Measurements from ENCODE around the gene PTPRN2.

PTPRN2 gene

GRCh38 chr7:157874208-157874816 lies 713.3 kb downstream of the PTPRN2 start:
- in situ Hi-C loops (cut with HindIII; ENCODE audit: low sequenced_read_pairs) = loop anchor here (5.0 kb wide), 1 partner anchor 92 kb away; no protein-coding TSS in a partner anchor

GRCh38 chr7:157873664-157874063 lies 714.0 kb downstream of the PTPRN2 start:
- in situ Hi-C loops (cut with HindIII; ENCODE audit: low sequenced_read_pairs) = loop anchor here (5.0 kb wide), 1 partner anchor 91 kb away; no protein-coding TSS in a partner anchor

GRCh38 chr7:157873181-157873580 lies 714.4 kb downstream of the PTPRN2 start:
- in situ Hi-C loops (cut with HindIII; ENCODE audit: low sequenced_read_pairs) = loop anchor here (5.0 kb wide), 1 partner anchor 91 kb away; no protein-coding TSS in a partner anchor

GRCh38 chr7:157872447-157872846 lies 715.2 kb downstream of the PTPRN2 start:
- in situ Hi-C loops (cut with HindIII; ENCODE audit: low sequenced_read_pairs) = loop anchor here (5.0 kb wide), 1 partner anchor 90 kb away; no protein-coding TSS in a partner anchor

DNA sequence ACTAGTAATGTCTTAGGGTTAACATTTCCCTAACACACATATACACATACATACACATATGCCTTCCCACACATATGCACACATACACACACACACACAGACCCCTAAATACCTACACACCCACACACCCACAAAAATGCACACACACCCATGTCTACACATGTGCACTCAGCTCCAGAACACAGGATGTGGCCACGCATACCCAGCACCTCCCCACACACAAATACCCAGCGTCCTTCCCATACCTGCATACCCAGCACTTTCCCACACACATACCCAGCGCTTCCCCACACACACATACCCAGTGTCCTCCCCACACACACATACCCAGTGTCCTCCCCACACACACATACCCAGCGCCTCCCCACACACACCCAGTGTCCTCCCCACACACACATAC lies 715.9 kb downstream of the PTPRN2 start:
- in situ Hi-C loops (cut with HindIII; ENCODE audit: low sequenced_read_pairs) = loop anchor here (5.0 kb wide), 1 partner anchor 89 kb away; no protein-coding TSS in a partner anchor

- in situ Hi-C loops (cut with HindIII; ENCODE audit: low sequenced_read_pairs) = loop anchor here (5.0 kb wide), 1 partner anchor 88 kb away; no protein-coding TSS in a partner anchor
Measured at GRCh38 chr7:157870644-157871290, 716.9 kb downstream of the PTPRN2 start.

DNA sequence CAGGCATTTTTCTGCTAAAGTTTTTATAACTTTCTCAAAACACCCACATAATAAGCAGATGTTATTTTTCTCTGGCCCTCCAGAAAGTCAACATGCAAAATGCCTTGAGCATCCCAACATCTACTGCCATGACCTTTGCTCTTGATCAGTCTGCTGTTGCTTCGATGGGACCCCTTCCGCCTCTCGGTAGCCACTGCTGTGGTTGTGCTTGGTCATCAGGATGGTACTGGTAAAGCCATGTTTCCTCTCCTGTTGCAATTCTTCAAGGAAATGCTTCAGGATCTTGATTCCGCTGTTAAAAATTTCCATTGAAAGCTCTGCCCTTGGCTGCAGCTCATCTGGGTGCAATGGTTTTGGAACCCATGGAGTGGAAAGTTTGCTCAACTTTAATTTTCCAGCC lies 717.8 kb downstream of the PTPRN2 start:
- in situ Hi-C loops (cut with HindIII; ENCODE audit: low sequenced_read_pairs) = loop anchor here (5.0 kb wide), 1 partner anchor 87 kb away; no protein-coding TSS in a partner anchor

- in situ Hi-C loops (cut with HindIII; ENCODE audit: low sequenced_read_pairs) = no loop called here
Measured at GRCh38 chr7:157867685-157868305, 719.8 kb downstream of the PTPRN2 start.

DNA sequence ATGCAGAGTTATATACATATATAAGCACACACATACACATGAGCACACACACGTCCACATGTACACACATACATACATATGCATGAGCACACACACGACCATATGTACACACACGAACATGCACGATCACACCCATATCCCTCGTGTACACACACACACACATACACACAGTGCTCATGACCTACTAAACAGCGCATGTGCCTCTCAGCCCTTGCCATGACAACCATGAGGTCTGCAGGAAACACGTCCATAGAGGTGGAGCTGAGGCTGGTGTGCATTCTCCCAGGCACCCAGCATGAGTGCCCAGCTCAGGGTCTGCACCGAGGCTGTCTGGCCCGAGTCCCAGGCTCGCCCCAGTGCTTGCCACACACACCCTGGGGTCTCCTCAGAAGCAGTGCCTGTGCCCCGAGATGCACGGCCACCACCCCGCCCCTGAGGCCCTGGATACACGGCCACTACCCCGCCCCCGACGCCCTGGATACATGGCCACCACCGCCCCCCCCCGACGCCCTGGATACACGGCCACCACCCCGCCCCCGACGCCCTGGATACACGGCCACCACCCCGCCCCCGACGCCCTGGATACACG lies 721.2 kb downstream of the PTPRN2 start:
- in situ Hi-C loops (cut with HindIII; ENCODE audit: low sequenced_read_pairs) = no loop called here

DNA sequence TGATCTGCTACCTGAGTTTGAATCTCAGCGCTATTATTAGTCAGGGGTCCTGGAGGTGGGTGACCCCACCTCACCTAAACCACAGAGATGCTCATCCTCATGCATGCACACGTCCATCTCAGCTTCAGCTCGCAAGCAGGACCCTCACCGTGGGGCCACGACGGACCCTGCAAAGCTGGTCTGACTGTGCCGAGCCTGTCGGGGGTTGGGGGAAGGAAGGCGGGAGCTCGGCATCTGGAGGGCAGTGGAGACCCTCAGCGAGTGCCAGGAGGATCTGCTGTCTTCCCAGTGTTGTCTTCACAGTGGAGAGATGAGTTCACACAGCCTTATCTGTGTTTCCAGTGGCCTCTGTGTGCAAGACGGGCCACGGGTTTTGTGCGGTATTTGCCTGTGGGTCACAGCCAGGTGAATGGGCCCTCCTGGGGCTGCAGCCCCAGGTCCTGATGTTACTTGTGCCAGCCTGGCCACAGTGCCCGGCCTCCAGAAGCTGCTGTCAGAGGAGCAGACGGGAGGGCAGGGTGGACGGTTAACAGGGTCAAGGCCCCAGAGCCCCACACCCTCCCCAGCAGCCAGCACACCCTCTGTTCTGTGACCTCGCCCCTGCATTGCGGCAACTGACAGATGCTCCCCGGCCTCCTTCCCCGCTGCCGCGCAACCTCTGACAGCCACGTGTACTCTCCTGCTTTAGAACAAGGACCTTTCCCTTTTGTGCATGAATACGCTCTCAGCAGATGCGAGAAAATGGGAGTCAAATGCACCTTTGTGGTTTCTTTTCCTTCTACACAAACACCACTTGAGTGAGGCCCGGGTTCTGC lies 722.1 kb downstream of the PTPRN2 start:
- in situ Hi-C loops (cut with HindIII; ENCODE audit: low sequenced_read_pairs) = no loop called here

DNA sequence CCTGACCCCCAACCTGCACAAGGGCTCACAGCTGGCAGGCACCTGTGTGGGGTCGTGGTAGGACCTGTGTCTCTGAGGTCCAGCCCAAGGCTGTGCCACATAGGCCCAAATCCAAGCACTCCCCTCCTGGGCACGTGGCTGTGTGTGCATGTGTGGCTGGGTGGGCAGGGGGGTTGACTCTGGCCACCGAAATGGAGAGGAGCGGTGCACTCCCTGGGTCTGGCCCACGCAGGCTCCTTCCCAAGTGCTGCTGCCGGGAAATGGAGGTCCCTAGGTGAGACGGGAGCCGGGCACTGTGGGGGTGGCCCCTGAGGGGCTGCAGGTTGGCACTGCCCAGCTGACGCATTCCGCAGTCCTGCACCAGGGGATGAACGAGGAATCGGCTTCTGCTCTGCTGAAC lies 722.7 kb downstream of the PTPRN2 start:
- in situ Hi-C loops (cut with HindIII; ENCODE audit: low sequenced_read_pairs) = no loop called here

DNA sequence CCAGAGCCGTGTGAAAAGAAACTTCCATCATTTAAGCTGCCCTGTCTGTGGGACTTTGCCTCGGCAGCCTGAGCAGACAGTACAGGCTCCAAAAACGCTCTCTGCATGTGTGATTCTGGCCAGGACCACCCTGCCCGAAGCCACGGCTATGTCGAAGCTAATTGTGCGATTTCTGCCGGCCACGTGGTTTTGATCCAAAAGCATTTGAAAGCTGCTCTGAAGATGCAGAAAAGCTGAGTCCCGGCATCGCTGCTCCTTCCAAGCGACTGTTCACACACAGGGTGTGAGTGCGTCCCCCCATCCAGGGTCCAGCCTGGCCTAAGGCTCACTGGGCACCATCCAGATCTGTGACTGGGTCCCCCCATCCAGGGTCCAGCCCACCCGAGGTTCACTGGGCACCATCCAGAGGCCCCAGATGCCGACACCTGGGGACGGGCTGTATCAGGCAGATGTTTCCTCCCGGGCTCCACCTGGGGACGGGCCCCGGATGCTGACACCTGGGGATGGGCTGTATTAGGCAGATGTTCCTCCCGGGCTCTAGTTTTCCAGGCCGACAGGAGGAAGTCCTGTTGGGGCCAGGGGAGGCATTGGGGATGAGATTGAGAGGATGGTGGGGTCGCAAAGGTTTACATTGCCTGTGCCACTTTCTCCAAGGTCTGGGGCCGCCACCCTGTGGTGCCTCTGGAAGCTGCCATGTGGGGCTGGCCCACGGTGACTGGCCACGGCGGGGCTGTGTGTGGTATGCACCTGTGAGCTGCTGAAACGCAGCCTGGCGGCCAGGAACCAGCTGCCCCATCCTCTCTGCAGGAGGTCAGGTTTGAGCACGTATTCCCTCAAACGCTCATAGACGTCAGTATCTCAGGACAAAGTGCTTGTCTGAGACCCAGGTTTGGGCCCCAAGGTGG lies 723.5 kb downstream of the PTPRN2 start:
- in situ Hi-C loops (cut with HindIII; ENCODE audit: low sequenced_read_pairs) = no loop called here

GRCh38 chr7:157863176-157863575 lies 724.4 kb downstream of the PTPRN2 start:
- in situ Hi-C loops (cut with HindIII; ENCODE audit: low sequenced_read_pairs) = no loop called here

DNA sequence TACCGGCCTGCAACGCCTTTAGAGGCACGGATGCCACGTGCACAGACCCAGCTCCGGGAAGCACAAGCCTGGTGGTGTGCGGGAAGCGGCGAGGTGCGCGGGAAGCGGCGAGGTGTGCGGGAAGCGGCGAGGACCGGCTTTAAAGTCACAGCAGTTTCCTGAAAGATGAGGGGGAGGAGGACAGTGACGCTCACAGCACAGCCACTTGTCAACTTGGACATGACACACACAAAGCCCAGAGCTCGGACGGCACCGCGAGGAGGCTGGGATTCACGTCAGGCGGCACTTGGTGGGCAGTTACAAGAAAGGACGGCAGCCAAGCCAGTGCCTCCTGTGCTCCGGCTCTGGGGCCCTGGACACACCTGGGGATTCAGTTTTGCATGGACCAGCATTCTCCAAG lies 724.9 kb downstream of the PTPRN2 start:
- in situ Hi-C loops (cut with HindIII; ENCODE audit: low sequenced_read_pairs) = no loop called here

- in situ Hi-C loops (cut with HindIII; ENCODE audit: low sequenced_read_pairs) = no loop called here
Measured at GRCh38 chr7:157861551-157861950, 726.1 kb downstream of the PTPRN2 start.

DNA sequence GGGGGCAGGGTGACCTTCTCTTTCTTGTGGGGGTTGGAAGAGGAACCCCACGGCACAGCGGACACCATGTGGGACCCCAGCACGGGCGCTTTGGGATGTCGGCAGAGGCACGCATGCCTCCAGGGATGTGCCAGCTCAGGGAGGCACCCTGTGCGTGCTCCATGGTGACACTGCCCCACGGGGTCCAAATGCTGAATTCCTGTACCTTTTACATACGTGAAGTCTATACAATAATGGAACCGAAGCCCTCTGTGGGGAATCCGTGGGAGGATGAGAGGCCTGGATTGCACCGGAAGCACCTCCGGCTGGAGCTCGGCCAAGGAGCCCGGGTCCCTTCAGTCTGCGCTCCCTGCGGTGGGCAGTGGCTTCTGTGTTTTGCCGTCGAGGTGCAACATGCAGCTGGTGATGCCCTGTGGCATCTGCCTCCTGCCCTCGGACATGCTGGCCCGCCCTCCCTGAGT lies 726.6 kb downstream of the PTPRN2 start:
- in situ Hi-C loops (cut with HindIII; ENCODE audit: low sequenced_read_pairs) = no loop called here

GRCh38 chr7:157860406-157860805 lies 727.2 kb downstream of the PTPRN2 start:
- in situ Hi-C loops (cut with HindIII; ENCODE audit: low sequenced_read_pairs) = no loop called here

DNA sequence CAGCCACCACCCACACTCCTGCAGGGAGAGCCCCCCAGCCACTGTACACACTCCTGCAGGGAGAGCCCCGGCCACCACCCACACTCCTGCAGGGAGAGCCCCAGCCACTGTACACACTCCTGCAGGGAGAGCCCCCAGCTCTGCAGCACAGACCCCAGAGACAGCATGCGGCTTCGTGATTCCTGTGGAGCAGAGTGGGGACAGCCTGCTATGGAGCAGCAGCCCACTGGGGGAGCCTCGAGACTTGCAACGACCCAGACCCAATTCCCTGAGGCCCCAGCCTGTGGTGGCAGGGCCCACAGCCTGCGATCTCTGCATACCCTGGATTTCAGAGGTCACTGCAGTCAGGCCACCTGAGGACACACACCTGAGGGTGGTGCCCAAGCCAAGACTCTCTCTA lies 727.7 kb downstream of the PTPRN2 start:
- in situ Hi-C loops (cut with HindIII; ENCODE audit: low sequenced_read_pairs) = no loop called here

- in situ Hi-C loops (cut with HindIII; ENCODE audit: low sequenced_read_pairs) = no loop called here
Measured at GRCh38 chr7:157857578-157858075, 730.0 kb downstream of the PTPRN2 start.
